ENCODE measurements around the gene PHF10. TPM values are rescaled to one million over a fixed set of nuclear protein-coding genes. Genes with fewer than 3 reads are reported as not detected.
A peak's percentile ranks its signal among the peaks of the same experiment; 100 is the strongest.
"Not testable (repeated sequence)": the region's sequence is repeated elsewhere in the genome, so short reads cannot be mapped to it uniquely, and the experiment has no call there.

The PHF10 gene
- total RNA-seq, result 45.7 TPM
- long read RNA-seq, full-length matches to known transcripts, result 45 of 56 reads
- long read RNA-seq, partial matches to known transcripts, result 6 of 56 reads
- long read RNA-seq, other reads (novel, unspliced or antisense), result 5 of 56 reads

DNA sequence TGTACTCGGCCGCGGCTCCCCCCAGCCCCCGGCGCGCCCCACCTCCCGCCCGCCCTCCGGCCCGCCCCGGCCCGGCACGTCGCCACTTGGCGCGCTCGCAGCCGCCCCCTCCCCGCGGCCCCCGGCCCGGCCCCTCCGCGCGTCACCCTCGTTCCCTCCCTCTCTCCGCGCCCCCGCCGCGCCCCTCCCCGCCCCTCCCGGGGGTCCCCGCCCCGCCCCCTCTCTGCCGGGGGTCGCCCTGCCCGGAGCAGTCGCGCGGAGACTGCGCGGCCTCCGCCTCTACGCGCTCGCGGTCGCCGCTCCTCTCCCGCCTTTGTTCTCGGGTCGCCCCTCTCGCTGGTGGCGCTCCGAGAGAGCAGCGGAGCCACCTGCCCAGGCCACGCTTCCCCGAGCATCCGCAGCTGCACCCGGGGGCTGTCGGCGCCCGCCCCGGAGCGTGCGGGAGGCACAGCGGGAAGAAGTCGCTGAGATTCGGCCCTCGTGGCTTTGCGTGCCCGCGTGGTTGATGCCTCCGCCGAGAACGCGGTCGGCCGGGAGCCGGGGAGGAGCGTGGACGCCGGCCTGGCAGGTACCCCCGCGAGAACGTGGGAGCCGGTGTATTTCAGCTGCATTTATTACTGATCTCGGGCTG, at the start of gene PHF10:
TSS of gene PHF10 (minus strand) at position 7 of the 631 bp plus-strand sequence. CDS start 569 bp downstream, outside the sequence.
- peak; percentile 71 for ATAC-seq
- Histone ChIP-seq H3K9me3 (no peaks in the 10 kb centered on the region), H3K27ac (peak within 1 kb of the TSS; percentile 89), H3K4me1 (peaks cover 24% of the 10 kb centered on the region), H3K27me3 (ENCODE audit: low read depth) (no peaks in the 10 kb centered on the region), H3K4me3 (peak within 1 kb of the TSS; percentile 73), H3K36me3 (no peaks in the 10 kb centered on the region)
- TF ChIP-seq, protein P1, sequence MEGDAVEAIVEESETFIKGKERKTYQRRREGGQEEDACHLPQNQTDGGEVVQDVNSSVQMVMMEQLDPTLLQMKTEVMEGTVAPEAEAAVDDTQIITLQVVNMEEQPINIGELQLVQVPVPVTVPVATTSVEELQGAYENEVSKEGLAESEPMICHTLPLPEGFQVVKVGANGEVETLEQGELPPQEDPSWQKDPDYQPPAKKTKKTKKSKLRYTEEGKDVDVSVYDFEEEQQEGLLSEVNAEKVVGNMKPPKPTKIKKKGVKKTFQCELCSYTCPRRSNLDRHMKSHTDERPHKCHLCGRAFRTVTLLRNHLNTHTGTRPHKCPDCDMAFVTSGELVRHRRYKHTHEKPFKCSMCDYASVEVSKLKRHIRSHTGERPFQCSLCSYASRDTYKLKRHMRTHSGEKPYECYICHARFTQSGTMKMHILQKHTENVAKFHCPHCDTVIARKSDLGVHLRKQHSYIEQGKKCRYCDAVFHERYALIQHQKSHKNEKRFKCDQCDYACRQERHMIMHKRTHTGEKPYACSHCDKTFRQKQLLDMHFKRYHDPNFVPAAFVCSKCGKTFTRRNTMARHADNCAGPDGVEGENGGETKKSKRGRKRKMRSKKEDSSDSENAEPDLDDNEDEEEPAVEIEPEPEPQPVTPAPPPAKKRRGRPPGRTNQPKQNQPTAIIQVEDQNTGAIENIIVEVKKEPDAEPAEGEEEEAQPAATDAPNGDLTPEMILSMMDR (IDR thresholded peaks at IDR 0.05), result no peak
- intact Hi-C loops (cut with DNase I), result no loop called here
- DNase-seq, result peak; percentile 62

DNA sequence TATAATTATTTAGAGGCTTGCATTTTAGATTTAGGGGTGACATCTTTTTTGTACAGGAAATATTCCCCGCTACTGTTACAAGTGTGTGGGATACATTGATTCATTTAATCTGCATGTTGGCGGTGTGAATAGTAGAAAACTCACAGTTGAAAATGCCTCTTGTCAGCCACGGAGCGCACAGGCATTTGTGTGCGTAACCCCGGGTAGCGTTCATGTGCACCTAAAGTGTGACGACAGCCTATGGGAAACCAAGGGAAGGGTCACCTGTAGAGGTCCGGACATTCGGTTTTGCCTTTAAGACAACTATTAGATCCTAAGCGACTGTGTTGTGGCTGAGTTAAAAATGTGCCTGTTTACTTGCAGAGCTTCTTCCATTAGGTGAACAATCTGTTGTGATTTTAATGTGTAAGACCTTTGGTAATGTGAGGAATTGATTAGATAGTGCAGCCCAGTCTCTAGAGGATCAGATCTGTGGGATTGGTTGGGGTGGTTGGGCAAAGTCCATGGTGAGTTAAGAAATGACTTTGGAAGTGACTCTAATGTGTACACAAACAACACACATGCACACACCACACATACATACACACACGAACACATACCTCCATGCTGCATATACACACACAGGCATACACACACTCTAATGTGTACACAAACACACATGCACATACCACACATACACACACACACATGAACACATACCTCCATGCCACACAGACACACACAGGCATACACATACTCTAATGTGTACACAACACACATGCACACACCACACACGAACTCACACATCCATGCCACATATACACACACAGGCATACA, 42.8 kb upstream of the PHF10 start:
- Histone ChIP-seq H3K4me3 (no peak overlapping the region), H3K9me3 (no peaks in the 10 kb centered on the region), H3K27me3 (ENCODE audit: low read depth) (no peaks in the 10 kb centered on the region), H3K36me3 (peaks cover 80% of the 10 kb centered on the region), H3K27ac (no peak overlapping the region), H3K4me1 (no peaks in the 10 kb centered on the region)
- TF ChIP-seq, protein P1 (IDR thresholded peaks at IDR 0.05), result no peak
- intact Hi-C loops (cut with DNase I), result no loop called here
- peak in 1 of 2 donors; percentile 34 for ATAC-seq
- DNase-seq, result no peak

DNA sequence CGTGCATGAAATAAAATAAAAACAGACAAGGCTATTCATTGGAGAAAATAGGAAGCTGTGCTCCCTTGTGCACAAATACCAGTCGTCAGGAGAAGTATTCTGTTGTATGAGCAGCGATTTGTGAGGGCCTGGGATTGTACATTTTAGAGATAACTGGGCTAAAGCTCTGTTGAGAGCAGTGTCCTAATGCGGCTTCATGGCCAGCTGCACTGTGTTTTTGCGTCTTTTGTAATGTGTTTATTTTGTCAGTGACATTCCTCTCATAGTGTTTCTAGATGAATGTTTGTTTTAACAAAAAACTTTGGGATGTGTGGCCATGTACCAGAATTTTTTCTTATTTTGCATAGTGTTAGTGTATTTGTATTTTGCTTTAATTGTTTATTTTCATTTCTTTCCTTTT, 41.9 kb upstream of the PHF10 start:
- Histone ChIP-seq H3K4me3 (no peak overlapping the region), H3K27ac (peak overlapping the region; percentile 42), H3K9me3 (no peaks in the 10 kb centered on the region), H3K4me1 (no peaks in the 10 kb centered on the region), H3K27me3 (ENCODE audit: low read depth) (no peaks in the 10 kb centered on the region), H3K36me3 (peaks cover 83% of the 10 kb centered on the region)
- ATAC-seq (peak; percentile 42 to 53), DNase-seq (no peak)
- intact Hi-C loops (cut with DNase I), result no loop called here
- TF ChIP-seq, protein P1 (IDR thresholded peaks at IDR 0.05), result no peak

- peaks cover 88% of the 10 kb centered on the region for H3K36me3 ChIP-seq
- H3K27me3 ChIP-seq (ENCODE audit: low read depth); H3K9me3 ChIP-seq; H3K4me1 ChIP-seq; ATAC-seq; H3K4me3 ChIP-seq; intact Hi-C loops (cut with DNase I); DNase-seq: not testable (repeated sequence)
- peak overlapping the region; percentile 42 for H3K27ac ChIP-seq
These were observed 41.5 kb upstream of the PHF10 start for GRCh38 chr6:169765789-169766188.

DNA sequence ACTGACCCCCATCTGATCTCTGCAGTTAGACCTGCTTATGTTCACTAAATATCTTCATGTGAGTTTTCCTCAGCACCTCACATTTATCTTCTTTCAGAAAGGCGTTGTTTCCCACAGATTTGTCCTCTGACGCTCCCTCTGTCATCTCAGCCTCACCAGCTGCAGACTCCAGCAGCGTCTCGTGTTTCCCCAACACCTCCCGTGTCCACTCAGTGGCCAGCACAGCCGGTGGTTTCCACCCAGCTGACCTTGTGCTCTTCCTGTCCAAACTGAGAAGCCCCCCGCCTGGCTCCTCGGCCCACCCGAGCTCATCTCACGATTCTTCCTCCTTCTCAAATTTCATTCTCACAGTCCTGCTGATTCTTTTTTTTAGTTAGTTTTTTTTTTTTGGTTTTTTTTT, 39.6 kb upstream of the PHF10 start:
- intact Hi-C loops (cut with DNase I), result no loop called here
- Histone ChIP-seq H3K4me1 (no peaks in the 10 kb centered on the region), H3K27ac (no peak overlapping the region), H3K36me3 (peaks cover 91% of the 10 kb centered on the region), H3K9me3 (no peaks in the 10 kb centered on the region), H3K27me3 (ENCODE audit: low read depth) (no peaks in the 10 kb centered on the region), H3K4me3 (no peak overlapping the region)
- ATAC-seq, result no peak
- DNase-seq, result no peak
- TF ChIP-seq, protein P1 (IDR thresholded peaks at IDR 0.05), result no peak

DNA sequence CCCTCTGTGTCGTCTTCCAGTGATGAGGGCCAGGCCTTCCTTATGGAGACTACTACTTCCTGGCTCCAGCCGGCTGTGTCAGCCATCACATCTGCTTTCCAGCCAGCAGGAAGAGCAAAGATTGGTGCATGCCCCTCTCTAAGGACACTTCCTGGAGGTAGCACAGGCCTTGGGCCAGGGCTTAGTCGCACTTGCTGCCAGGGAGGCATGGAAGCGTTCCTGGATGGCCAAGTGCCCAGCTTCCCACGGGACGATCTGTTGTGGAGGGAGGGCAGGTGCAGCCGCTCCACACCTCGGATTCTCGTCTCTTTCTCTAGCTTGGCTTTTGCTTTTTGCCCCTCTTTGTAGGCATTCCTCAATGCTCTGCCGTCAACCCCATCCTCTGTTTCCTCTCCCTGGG, 39.0 kb upstream of the PHF10 start:
- intact Hi-C loops (cut with DNase I), result no loop called here
- ATAC-seq (no peak), DNase-seq (no peak)
- H3K27ac ChIP-seq, result no peak overlapping the region
- no peaks in the 10 kb centered on the region for H3K4me1 ChIP-seq
- TF ChIP-seq, protein P1 (IDR thresholded peaks at IDR 0.05), result no peak
- peaks cover 91% of the 10 kb centered on the region for H3K36me3 ChIP-seq
- no peaks in the 10 kb centered on the region for H3K9me3 ChIP-seq
- H3K27me3 ChIP-seq (ENCODE audit: low read depth), result no peaks in the 10 kb centered on the region
- H3K4me3 ChIP-seq, result no peak overlapping the region

All from lower lobe of right lung (tissue), 2 donors.